ENCODE measurements around the gene GZMM. TPM values are rescaled to one million over a fixed set of nuclear protein-coding genes. Genes with fewer than 3 reads are reported as not detected.

The GZMM gene
- total RNA-seq, 1 donor from 2014 or later, result 0.47 TPM

DNA sequence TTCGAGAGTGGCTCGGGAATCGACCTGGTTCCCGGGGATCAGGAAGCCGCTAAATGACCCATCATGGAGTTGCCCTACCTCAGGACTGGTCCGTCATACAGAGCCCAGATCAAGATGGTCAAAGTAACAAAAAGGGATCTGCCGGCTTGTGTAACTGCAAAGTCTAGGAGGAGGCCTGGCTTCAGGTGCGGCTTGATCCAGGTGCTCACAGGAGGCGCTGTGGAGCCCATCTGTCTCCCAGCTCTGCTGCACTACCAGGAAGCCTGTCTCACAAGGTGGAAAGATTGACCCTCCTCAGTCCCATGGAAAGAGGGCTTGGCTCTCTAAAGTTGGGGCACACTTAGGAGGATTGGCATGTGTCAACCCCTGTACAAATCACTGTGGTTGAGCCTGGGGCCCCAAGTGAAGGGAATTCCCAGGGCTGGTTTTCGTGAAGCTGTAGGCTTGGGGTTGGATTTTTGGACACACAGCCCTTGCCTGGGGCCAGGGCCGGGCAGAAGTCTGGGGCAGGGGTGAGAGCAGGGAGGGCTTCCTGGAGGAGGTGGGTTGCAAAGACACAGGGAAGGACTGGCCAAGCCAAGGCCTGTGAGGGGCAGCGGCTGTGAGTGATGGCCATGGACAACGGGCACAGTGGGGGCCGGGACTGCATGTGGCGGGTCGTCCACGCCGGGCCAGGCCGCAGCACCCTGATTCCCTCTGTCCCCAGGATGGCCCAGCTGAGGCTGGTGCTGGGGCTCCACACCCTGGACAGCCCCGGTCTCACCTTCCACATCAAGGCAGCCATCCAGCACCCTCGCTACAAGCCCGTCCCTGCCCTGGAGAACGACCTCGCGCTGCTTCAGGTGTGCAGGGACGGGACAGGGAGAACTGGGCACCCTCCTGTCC is 4.2 kb downstream of the GZMM start:
- Mint-ChIP-seq H3K4me3 (ENCODE audit: unreplicated experiment) (no peak overlapping the region), H3K4me1 (ENCODE audit: low read depth, unreplicated experiment) (no peaks in the 10 kb centered on the region), H3K9me3 (ENCODE audit: unreplicated experiment) (peaks cover 4% of the 10 kb centered on the region), H3K27me3 (ENCODE audit: unreplicated experiment) (peaks cover 2% of the 10 kb centered on the region), H3K36me3 (ENCODE audit: unreplicated experiment) (no peaks in the 10 kb centered on the region), H3K27ac (ENCODE audit: unreplicated experiment) (no peak overlapping the region)
- TF ChIP-seq, protein P1, sequence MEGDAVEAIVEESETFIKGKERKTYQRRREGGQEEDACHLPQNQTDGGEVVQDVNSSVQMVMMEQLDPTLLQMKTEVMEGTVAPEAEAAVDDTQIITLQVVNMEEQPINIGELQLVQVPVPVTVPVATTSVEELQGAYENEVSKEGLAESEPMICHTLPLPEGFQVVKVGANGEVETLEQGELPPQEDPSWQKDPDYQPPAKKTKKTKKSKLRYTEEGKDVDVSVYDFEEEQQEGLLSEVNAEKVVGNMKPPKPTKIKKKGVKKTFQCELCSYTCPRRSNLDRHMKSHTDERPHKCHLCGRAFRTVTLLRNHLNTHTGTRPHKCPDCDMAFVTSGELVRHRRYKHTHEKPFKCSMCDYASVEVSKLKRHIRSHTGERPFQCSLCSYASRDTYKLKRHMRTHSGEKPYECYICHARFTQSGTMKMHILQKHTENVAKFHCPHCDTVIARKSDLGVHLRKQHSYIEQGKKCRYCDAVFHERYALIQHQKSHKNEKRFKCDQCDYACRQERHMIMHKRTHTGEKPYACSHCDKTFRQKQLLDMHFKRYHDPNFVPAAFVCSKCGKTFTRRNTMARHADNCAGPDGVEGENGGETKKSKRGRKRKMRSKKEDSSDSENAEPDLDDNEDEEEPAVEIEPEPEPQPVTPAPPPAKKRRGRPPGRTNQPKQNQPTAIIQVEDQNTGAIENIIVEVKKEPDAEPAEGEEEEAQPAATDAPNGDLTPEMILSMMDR (IDR thresholded peaks at IDR 0.05; ENCODE audit: partially characterized antibody, unreplicated experiment), result no peak
- no peak for DNase-seq

GRCh38 chr19:548886-549830 is 5.3 kb downstream of the GZMM start:
- no peak for DNase-seq
- H3K27ac Mint-ChIP-seq (ENCODE audit: unreplicated experiment), result no peak overlapping the region
- H3K36me3 Mint-ChIP-seq (ENCODE audit: unreplicated experiment), result no peaks in the 10 kb centered on the region
- TF ChIP-seq, protein P1 (IDR thresholded peaks at IDR 0.05; ENCODE audit: partially characterized antibody, unreplicated experiment), result no peak
- H3K4me3 Mint-ChIP-seq (ENCODE audit: unreplicated experiment), result no peak overlapping the region
- no peaks in the 10 kb centered on the region for H3K4me1 Mint-ChIP-seq (ENCODE audit: low read depth, unreplicated experiment)
- H3K9me3 Mint-ChIP-seq (ENCODE audit: unreplicated experiment), result peaks cover 2% of the 10 kb centered on the region
- H3K27me3 Mint-ChIP-seq (ENCODE audit: unreplicated experiment), result peaks cover 2% of the 10 kb centered on the region

DNA sequence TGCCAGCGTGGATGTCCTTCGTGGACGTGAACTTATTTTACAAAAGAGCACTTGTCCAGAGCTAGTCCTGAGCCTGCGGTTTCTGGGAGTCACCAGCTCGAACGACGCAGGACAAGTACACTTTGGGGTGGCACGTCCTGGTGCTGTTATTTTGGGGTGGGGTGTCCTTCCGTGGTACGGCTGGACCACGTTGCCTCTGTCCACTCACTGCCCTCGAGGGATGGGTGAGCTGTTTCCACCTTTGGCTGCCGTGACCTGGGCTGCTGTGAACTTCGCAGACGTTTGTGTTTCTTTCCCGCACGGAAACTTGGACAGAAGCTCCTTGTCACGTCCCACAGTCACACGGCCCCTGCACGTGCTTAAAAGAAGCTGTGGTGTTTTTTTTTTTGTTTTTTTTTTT is 11.0 kb downstream of the GZMM start:
- DNase-seq, result no peak
- no peak overlapping the region for H3K27ac Mint-ChIP-seq (ENCODE audit: unreplicated experiment)
- H3K4me1 Mint-ChIP-seq (ENCODE audit: low read depth, unreplicated experiment), result no peaks in the 10 kb centered on the region
- no peaks in the 10 kb centered on the region for H3K36me3 Mint-ChIP-seq (ENCODE audit: unreplicated experiment)
- TF ChIP-seq, protein P1 (IDR thresholded peaks at IDR 0.05; ENCODE audit: partially characterized antibody, unreplicated experiment), result no peak
- peaks cover 2% of the 10 kb centered on the region for H3K9me3 Mint-ChIP-seq (ENCODE audit: unreplicated experiment)
- peaks cover 3% of the 10 kb centered on the region for H3K27me3 Mint-ChIP-seq (ENCODE audit: unreplicated experiment)
- H3K4me3 Mint-ChIP-seq (ENCODE audit: unreplicated experiment), result no peak overlapping the region

- H3K9me3 Mint-ChIP-seq (ENCODE audit: unreplicated experiment), result peaks cover 2% of the 10 kb centered on the region
- no peak for DNase-seq
- H3K36me3 Mint-ChIP-seq (ENCODE audit: unreplicated experiment), result no peaks in the 10 kb centered on the region
- peaks cover 3% of the 10 kb centered on the region for H3K27me3 Mint-ChIP-seq (ENCODE audit: unreplicated experiment)
- no peak overlapping the region for H3K27ac Mint-ChIP-seq (ENCODE audit: unreplicated experiment)
- no peaks in the 10 kb centered on the region for H3K4me1 Mint-ChIP-seq (ENCODE audit: low read depth, unreplicated experiment)
- TF ChIP-seq, protein P1 (IDR thresholded peaks at IDR 0.05; ENCODE audit: partially characterized antibody, unreplicated experiment), result no peak
- no peak overlapping the region for H3K4me3 Mint-ChIP-seq (ENCODE audit: unreplicated experiment)
These were observed 11.6 kb downstream of the GZMM start for GRCh38 chr19:555474-555808.

All from glutamatergic neuron (in vitro differentiated cells).